HEK293 (cell line): ENCODE data around the gene CACNA1B.
"Not testable (repeated sequence)": the region's sequence is repeated elsewhere in the genome, so short reads cannot be mapped to it uniquely, and the experiment has no call there.

Experiments used
- CTCF ChIA-PET: fragments of 350-600 bp; formaldehyde crosslinking; extraction: SDS; loops from one replicate; lab custom pipeline; 2021; ENCODE audit warnings: antibody characterized with exemption; lab: Yijun Ruan, JAX
- POLR2A ChIA-PET: fragments of 300-600 bp; formaldehyde crosslinking; extraction: SDS; loops from one replicate; lab custom pipeline; 2020; ENCODE audit warnings: antibody characterized with exemption, inconsistent platforms; lab: Yijun Ruan, JAX
- H3K27ac ChIP-seq: fragments of 200-500 bp; sonication (Bioruptor generic); 2 replicates; pipeline ENCODE4 v1.5.1; 2014; ENCODE audit warnings: low read depth, low read length, control low read depth, inconsistent platforms; ENCODE audit errors: extremely low read depth
- H3K36me3 ChIP-seq, 2 experiments: fragments of 200-500 bp in 1 of 2; sonication (Bioruptor generic) in 1 of 2; 1 replicate in 1 of 2; 2 replicates in 1 of 2; pipeline ENCODE4 v1.5.1; 2014 to 2017; ENCODE audit warnings: inconsistent platforms in 2 of 2, low read length in 2 of 2; ENCODE audit not compliant: control insufficient read depth in 2 of 2, insufficient read depth in 1 of 2
- H3K4me1 ChIP-seq: fragments of 200-500 bp; sonication (Bioruptor generic); 2 replicates; pipeline ENCODE4 v1.5.1; 2014; ENCODE audit warnings: mild to moderate bottlenecking, low read length, inconsistent platforms; ENCODE audit not compliant: control insufficient read depth, insufficient read depth
- H3K4me3 ChIP-seq: 2 replicates; pipeline ENCODE4 v1.5.1; 2011; ENCODE audit warnings: low read depth, mild to moderate bottlenecking, control low read depth, low read length, moderate library complexity
- H3K9me3 ChIP-seq: fragments of 200-500 bp; sonication (Bioruptor generic); 2 replicates; pipeline ENCODE4 v1.5.1; 2014; ENCODE audit warnings: low read depth, low read length, inconsistent platforms; ENCODE audit not compliant: control insufficient read depth, insufficient read depth
- CTCF ChIP-seq: fragments of 450-650 bp; formaldehyde crosslinking; IDR thresholded peaks from 2 replicates; pipeline ENCODE4 v1.5.1; 2016; ENCODE audit warnings: missing biosample characterization, missing genetic modification characterization
- KLF16 ChIP-seq: fragments of 450-650 bp; formaldehyde crosslinking; IDR thresholded peaks from 2 replicates; pipeline ENCODE4 v1.5.1; 2017; ENCODE audit warnings: missing biosample characterization, missing genetic modification characterization
- KLF7 ChIP-seq: fragments of 450-650 bp; formaldehyde crosslinking; IDR thresholded peaks from 2 replicates; pipeline ENCODE4 v1.5.1; 2016; ENCODE audit warnings: missing biosample characterization, missing genetic modification characterization, borderline replicate concordance
- KLF8 ChIP-seq: fragments of 450-650 bp; formaldehyde crosslinking; IDR thresholded peaks from 2 replicates; pipeline ENCODE4 v1.5.1; 2016; ENCODE audit warnings: missing biosample characterization, missing genetic modification characterization
- SP7 ChIP-seq: fragments of 450-650 bp; formaldehyde crosslinking; IDR thresholded peaks from 2 replicates; pipeline ENCODE4 v1.5.1; 2016; ENCODE audit warnings: missing biosample characterization, missing genetic modification characterization
- WT1 ChIP-seq: fragments of 450-650 bp; formaldehyde crosslinking; IDR thresholded peaks from 2 replicates; pipeline ENCODE4 v1.5.1; 2016; ENCODE audit warnings: missing biosample characterization, missing genetic modification characterization
- YY2 ChIP-seq: fragments of 450-650 bp; formaldehyde crosslinking; IDR thresholded peaks from 2 replicates; pipeline ENCODE4 v1.5.1; 2016; ENCODE audit warnings: missing biosample characterization, missing genetic modification characterization
- ZBTB11 ChIP-seq: fragments of 450-650 bp; formaldehyde crosslinking; conservative IDR thresholded peaks from 2 replicates; pipeline ENCODE4 v1.5.1; 2016; ENCODE audit warnings: low read depth, missing biosample characterization, missing genetic modification characterization
- ZBTB26 ChIP-seq: fragments of 450-650 bp; formaldehyde crosslinking; optimal IDR thresholded peaks from 2 replicates; pipeline ENCODE3; 2016; ENCODE audit warnings: missing biosample characterization, mild to moderate bottlenecking, missing genetic modification characterization
- ZBTB8A ChIP-seq: fragments of 450-650 bp; formaldehyde crosslinking; IDR thresholded peaks from 2 replicates; pipeline ENCODE4 v1.5.1; 2016; ENCODE audit warnings: missing biosample characterization, missing genetic modification characterization
- ZEB2 ChIP-seq: fragments of 450-650 bp; formaldehyde crosslinking; IDR thresholded peaks from 2 replicates; pipeline ENCODE4 v1.5.1; 2016; ENCODE audit warnings: missing biosample characterization, missing genetic modification characterization
- ZFP37 ChIP-seq: fragments of 450-650 bp; formaldehyde crosslinking; IDR thresholded peaks from 2 replicates; pipeline ENCODE4 v1.5.1; 2016; ENCODE audit warnings: missing biosample characterization, missing genetic modification characterization
- ZIC2 ChIP-seq: fragments of 450-650 bp; formaldehyde crosslinking; IDR thresholded peaks from 2 replicates; pipeline ENCODE4 v1.5.1; 2016; ENCODE audit warnings: missing biosample characterization, missing genetic modification characterization
- ZNF335 ChIP-seq: fragments of 450-650 bp; formaldehyde crosslinking; conservative IDR thresholded peaks from 2 replicates; pipeline ENCODE4 v1.5.1; 2016; ENCODE audit warnings: missing biosample characterization, missing genetic modification characterization
- ZNF398 ChIP-seq: fragments of 450-650 bp; formaldehyde crosslinking; IDR thresholded peaks from 2 replicates; pipeline ENCODE4 v1.5.1; 2017; ENCODE audit warnings: missing biosample characterization, missing genetic modification characterization
- ZNF423 ChIP-seq: fragments of 450-650 bp; formaldehyde crosslinking; IDR thresholded peaks from 2 replicates; pipeline ENCODE4 v1.5.1; 2016; ENCODE audit warnings: missing biosample characterization, missing genetic modification characterization
- ZNF449 ChIP-seq: fragments of 450-650 bp; formaldehyde crosslinking; IDR thresholded peaks from 2 replicates; pipeline ENCODE4 v1.5.1; 2017; ENCODE audit warnings: missing biosample characterization, mild to moderate bottlenecking, missing genetic modification characterization, moderate library complexity
- ZNF501 ChIP-seq: fragments of 450-650 bp; formaldehyde crosslinking; IDR thresholded peaks from 2 replicates; pipeline ENCODE4 v1.5.1; 2016; ENCODE audit warnings: missing biosample characterization, missing genetic modification characterization
- ZNF692 ChIP-seq: fragments of 450-650 bp; formaldehyde crosslinking; IDR thresholded peaks from 2 replicates; pipeline ENCODE4 v1.5.1; 2016; ENCODE audit warnings: missing biosample characterization, missing genetic modification characterization
- ZNF76 ChIP-seq: fragments of 450-650 bp; formaldehyde crosslinking; IDR thresholded peaks from 2 replicates; pipeline ENCODE4; 2016; ENCODE audit warnings: low read depth, missing biosample characterization, missing genetic modification characterization, borderline replicate concordance
- ZNF777 ChIP-seq: fragments of 450-650 bp; formaldehyde crosslinking; IDR thresholded peaks from 2 replicates; pipeline ENCODE4 v1.5.1; 2017; ENCODE audit warnings: missing biosample characterization, missing genetic modification characterization, borderline replicate concordance

CACNA1B gene

GRCh38 chr9:138149672-138150656 lies 272.4 kb downstream of the CACNA1B start:
- peak overlapping the region; percentile 24; the same call in 1 of the 2 replicates for H3K27ac ChIP-seq
- 0 out of 2 replicates have a peak, but pooled peaks have one; percentile 17 for TF ChIP-seq ZNF398 (tag by site-specific recombination)
- peak; percentile 84 for TF ChIP-seq ZNF335 (tag by site-specific recombination)
- peak; percentile 51; the same call in 1 of the 2 replicates for TF ChIP-seq ZNF76 (tag by site-specific recombination)
- TF ChIP-seq ZEB2 (tag by site-specific recombination): peak; percentile 99
- peak; percentile 68 for TF ChIP-seq ZNF501
- TF ChIP-seq ZNF423 (tag by site-specific recombination): peak; percentile 97
- peak; percentile 88 for TF ChIP-seq ZNF692
- TF ChIP-seq ZNF449 (tag by site-specific recombination): 0 out of 2 replicates have a peak, but pooled peaks have one; percentile 33
- peak; percentile 68 for TF ChIP-seq SP7
- peak; percentile 82 for TF ChIP-seq ZIC2
- peak; percentile 44 for TF ChIP-seq KLF7 (tag by site-specific recombination)
- peak; percentile 29; the same call in 1 of the 2 replicates for TF ChIP-seq KLF16 (tag by site-specific recombination)
- TF ChIP-seq KLF8: peak; percentile 41; the same call in 1 of the 2 replicates
- peak; percentile 45; the same call in 1 of the 2 replicates for TF ChIP-seq ZBTB11 (tag by site-specific recombination)
- TF ChIP-seq ZNF777 (tag by site-specific recombination): peak; percentile 91
- TF ChIP-seq ZFP37: peak; percentile 87; the same call in 1 of the 2 replicates
- TF ChIP-seq ZBTB8A (tag by site-specific recombination): peak; percentile 30; the same call in 1 of the 2 replicates
- TF ChIP-seq WT1 (tag by site-specific recombination): 0 out of 2 replicates have a peak, but pooled peaks have one; percentile 34
- TF ChIP-seq YY2 (tag by site-specific recombination): peak; percentile 82
- peak; percentile 91 for TF ChIP-seq ZBTB26 (tag by site-specific recombination)
- peak; percentile 86 for TF ChIP-seq CTCF

More at GRCh38 chr9:138149672-138150656, 272.4 kb downstream of the CACNA1B start:
- peak overlapping the region; percentile 65 for H3K4me3 ChIP-seq
- CTCF ChIA-PET: interaction anchor here (0.6 to 1.0 kb wide), 3 partner anchors 46 to 223 kb away, joined by 4 to 5 read pairs (median 4); no protein-coding TSS in a partner anchor
- H3K9me3 ChIP-seq, H3K36me3 ChIP-seq, POLR2A ChIA-PET, H3K4me1 ChIP-seq: not testable (repeated sequence)
